ENCODE results near the gene F2RL3. TPM values are rescaled to one million over a fixed set of nuclear protein-coding genes. Genes with fewer than 3 reads are reported as not detected.

F2RL3 gene
- total RNA-seq, result under 1 TPM; 0.22 to 0.23 TPM

GRCh38 chr19:16888629-16889365 is at the start of gene F2RL3:
F2RL3 (plus strand) TSS chr19:16888999; CDS start chr19:16889190, 191 bp downstream.

Other genes starting within 250 kb of the F2RL3 start
- gene SMIM7, start 228.9 kb upstream of the F2RL3 start, total RNA-seq, result 10 to 100 TPM; 61.4 to 61.9 TPM
- gene TMEM38A, start 227.9 kb upstream of the F2RL3 start, total RNA-seq, result 1 to 10 TPM; 1.3 to 2.0 TPM
- gene NWD1, start 169.2 kb upstream of the F2RL3 start, total RNA-seq, result not detected
- gene SIN3B, start 59.6 kb upstream of the F2RL3 start, total RNA-seq, result 10 to 100 TPM; 40.0 to 41.2 TPM
- gene CPAMD8, start 137.8 kb downstream of the F2RL3 start, total RNA-seq, result 1 to 10 TPM; 1.6 to 1.7 TPM
- gene HAUS8, start 186.5 kb downstream of the F2RL3 start, total RNA-seq, result 10 to 100 TPM; 29.1 to 30.9 TPM
- gene MYO9B, start 186.8 kb downstream of the F2RL3 start, total RNA-seq, result 100 to 1,000 TPM; 209 to 213 TPM

Data from activated naive CD4-positive, alpha-beta T cell treated with anti-CD3 and anti-CD28 coated beads, Interleukin-2, amount 10 ng/mL, durations not matched to agents 5 hours and 36 hours (primary cell).